Trophoblast cell (in vitro differentiated cells and primary cell): ENCODE data around the gene SCN1B.
"Not testable (repeated sequence)": the region's sequence is repeated elsewhere in the genome, so short reads cannot be mapped to it uniquely, and the experiment has no call there.

Experiments
- DNase-seq, 2 donors: peaks; one replicate each; pipeline ENCODE4 v3.0.0-alpha.2; 2016
- H2AFZ ChIP-seq: 2 replicates; pipeline ENCODE4 v1.6.1; 2013; ENCODE audit warnings: low read length, moderate library complexity, mild to moderate bottlenecking; ENCODE audit not compliant: insufficient read depth, poor library complexity
- H2AK5ac ChIP-seq: 2 replicates; pipeline ENCODE4 v1.6.1; 2013; ENCODE audit warnings: mild to moderate bottlenecking, low read length
- H2BK120ac ChIP-seq: 2 replicates; pipeline ENCODE4 v1.6.1; 2013; ENCODE audit warnings: low read length, mild to moderate bottlenecking, moderate library complexity; ENCODE audit not compliant: insufficient read depth, poor library complexity
- H2BK12ac ChIP-seq: 2 replicates; pipeline ENCODE4 v1.6.1; 2013; ENCODE audit warnings: mild to moderate bottlenecking, low read length, moderate library complexity
- H2BK5ac ChIP-seq: 2 replicates; pipeline ENCODE4 v1.6.1; 2013; ENCODE audit warnings: low read length, low read depth, moderate library complexity, mild to moderate bottlenecking; ENCODE audit not compliant: poor library complexity
- H3K14ac ChIP-seq: 2 replicates; pipeline ENCODE4 v1.6.1; 2013; ENCODE audit warnings: mild to moderate bottlenecking, low read length
- H3K18ac ChIP-seq: 2 replicates; pipeline ENCODE4 v1.6.1; 2013; ENCODE audit warnings: mild to moderate bottlenecking, low read length
- H3K23ac ChIP-seq: 2 replicates; pipeline ENCODE4 v1.6.1; 2013; ENCODE audit warnings: low read length
- H3K27ac ChIP-seq: 2 replicates; pipeline ENCODE4 v1.5.1; 2013; ENCODE audit warnings: low read depth, mild to moderate bottlenecking, inconsistent platforms, low read length, moderate library complexity
- H3K27me3 ChIP-seq: 2 replicates; pipeline ENCODE4 v1.6.1; 2013; ENCODE audit warnings: inconsistent platforms, mild to moderate bottlenecking, low read length, moderate library complexity; ENCODE audit not compliant: insufficient read depth
- H3K36me3 ChIP-seq, 2 experiments: 1 replicate in 1 of 2; 2 replicates in 1 of 2; pipeline ENCODE4 v1.6.1; 2013; ENCODE audit warnings: low read length in 2 of 2, mild to moderate bottlenecking in 2 of 2, moderate library complexity in 1 of 2; ENCODE audit not compliant: insufficient read depth in 2 of 2, control insufficient read depth in 1 of 2
- H3K4ac ChIP-seq: 2 replicates; pipeline ENCODE4 v1.6.1; 2013; ENCODE audit warnings: low read depth, mild to moderate bottlenecking, low read length, moderate library complexity
- H3K4me1 ChIP-seq, 2 experiments: 1 replicate in 1 of 2; 2 replicates in 1 of 2; pipeline ENCODE4 v1.6.1; 2013; ENCODE audit warnings: low read length in 2 of 2, mild to moderate bottlenecking in 2 of 2, moderate library complexity in 1 of 2; ENCODE audit not compliant: insufficient read depth in 2 of 2, control insufficient read depth in 1 of 2
- H3K4me2 ChIP-seq: 2 replicates; pipeline ENCODE4 v1.6.1; 2013; ENCODE audit warnings: inconsistent platforms, mild to moderate bottlenecking, low read length, moderate library complexity
- H3K4me3 ChIP-seq: 2 replicates; pipeline ENCODE4 v1.5.1; 2013; ENCODE audit warnings: mild to moderate bottlenecking, low read depth, low read length, inconsistent platforms
- H3K79me1 ChIP-seq: one replicate; pipeline ENCODE4 v1.6.1; 2013; ENCODE audit warnings: low read length
- H3K79me2 ChIP-seq: 2 replicates; pipeline ENCODE4 v1.6.1; 2013; ENCODE audit warnings: low read length, mild to moderate bottlenecking; ENCODE audit not compliant: control insufficient read depth, insufficient read depth, poor library complexity
- H3K9ac ChIP-seq: 2 replicates; pipeline ENCODE4 v1.6.1; 2013; ENCODE audit warnings: mild to moderate bottlenecking, low read length
- H3K9me3 ChIP-seq: 2 replicates; pipeline ENCODE4 v1.6.1; 2013; ENCODE audit warnings: low read depth, mild to moderate bottlenecking, control low read depth, inconsistent platforms, low read length; ENCODE audit not compliant: insufficient read depth
- H4K12ac ChIP-seq: 2 replicates; pipeline ENCODE4 v1.6.1; 2013; ENCODE audit warnings: low read depth, mild to moderate bottlenecking, low read length, moderate library complexity
- H4K8ac ChIP-seq: 2 replicates; pipeline ENCODE4 v1.6.1; 2013; ENCODE audit warnings: low read depth, mild to moderate bottlenecking, low read length, moderate library complexity
- H4K91ac ChIP-seq: one replicate; pipeline ENCODE4 v1.6.1; 2013; ENCODE audit warnings: low read depth, mild to moderate bottlenecking, low read length, moderate library complexity
- WGBS: extraction: QIAGEN DNeasy Blood & Tissue Kit; methylation state at CpG from one replicate; pipeline ENCODE4 v1.1.7; 2013; ENCODE audit warnings: missing lambda C conversion rate; ENCODE audit not compliant: insufficient read length, insufficient coverage; ENCODE audit errors: extremely low coverage; 5-methylcytosine and 5-hydroxymethylcytosine counted together

Gene SCN1B

DNA sequence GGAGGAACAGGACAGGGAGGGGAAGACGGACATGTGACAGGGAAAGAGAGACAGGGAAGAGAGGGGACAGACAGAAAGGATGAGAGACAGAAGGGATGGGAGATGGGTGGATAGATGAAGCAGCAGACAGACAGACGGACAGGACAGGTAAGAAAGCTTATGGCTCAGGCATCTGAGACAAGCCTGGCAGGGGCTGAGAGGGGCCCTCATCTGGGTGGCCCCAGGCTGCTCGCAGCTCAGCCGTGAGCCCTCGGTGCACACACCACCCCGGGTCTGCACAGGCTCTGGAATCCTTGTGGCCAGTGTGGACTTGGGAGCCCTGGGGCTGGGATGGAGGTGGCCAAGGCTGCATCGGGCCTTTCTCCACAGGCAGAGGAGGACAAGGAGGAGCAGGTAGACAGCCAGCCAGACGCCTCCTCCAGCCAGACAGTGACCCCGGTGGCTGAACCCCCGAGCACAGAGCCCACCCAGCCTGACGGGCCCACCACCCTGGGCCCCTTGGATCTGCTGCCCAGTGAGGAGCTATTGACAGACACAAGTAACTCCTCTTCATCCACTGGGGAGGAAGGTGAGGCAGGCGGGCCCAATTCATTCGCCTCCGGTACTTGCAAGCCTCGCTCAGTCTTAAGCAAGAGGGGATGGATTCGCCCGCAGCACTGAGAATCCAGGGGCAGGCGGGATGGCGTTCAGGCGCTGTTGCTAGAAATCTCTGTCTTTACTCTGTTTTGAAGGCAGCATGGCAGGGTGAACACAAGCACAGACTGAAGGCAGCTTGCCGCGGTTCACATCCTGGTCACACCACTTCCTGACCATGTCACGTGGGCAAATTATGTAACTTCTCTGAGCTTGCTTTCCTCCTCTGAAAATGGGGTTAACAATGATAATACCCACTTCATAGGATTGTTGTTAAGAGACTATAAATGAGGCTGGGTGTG is 16.2 kb upstream of the SCN1B start:
- Histone ChIP-seq H4K12ac (peak overlapping the region; percentile 7), H3K79me2 (no peaks in the 10 kb centered on the region), H2BK5ac (no peak overlapping the region), H4K91ac (no peak overlapping the region), H3K36me3 (peaks cover 72 to 76% of the 10 kb centered on the region in 2 experiments), H3K27ac (no peak overlapping the region), H3K79me1 (no peaks in the 10 kb centered on the region), H3K14ac (no peak overlapping the region), H4K8ac (no peak overlapping the region), H2AFZ (no peak overlapping the region), H3K4ac (no peak overlapping the region), H3K23ac (no peak overlapping the region), H3K9me3 (peaks cover 2% of the 10 kb centered on the region), H3K18ac (no peak overlapping the region), H3K4me1 (no peaks in the 10 kb centered on the region), H2BK12ac (no peak overlapping the region), H2AK5ac (no peak overlapping the region), H3K9ac (no peak overlapping the region), H3K4me2 (no peak overlapping the region), H3K27me3 (no peaks in the 10 kb centered on the region), H3K4me3 (no peak overlapping the region), H2BK120ac (no peak overlapping the region)
- no peak for DNase-seq
- no CpG with 5 or more reads among the region's 23 CpGs for WGBS

DNA sequence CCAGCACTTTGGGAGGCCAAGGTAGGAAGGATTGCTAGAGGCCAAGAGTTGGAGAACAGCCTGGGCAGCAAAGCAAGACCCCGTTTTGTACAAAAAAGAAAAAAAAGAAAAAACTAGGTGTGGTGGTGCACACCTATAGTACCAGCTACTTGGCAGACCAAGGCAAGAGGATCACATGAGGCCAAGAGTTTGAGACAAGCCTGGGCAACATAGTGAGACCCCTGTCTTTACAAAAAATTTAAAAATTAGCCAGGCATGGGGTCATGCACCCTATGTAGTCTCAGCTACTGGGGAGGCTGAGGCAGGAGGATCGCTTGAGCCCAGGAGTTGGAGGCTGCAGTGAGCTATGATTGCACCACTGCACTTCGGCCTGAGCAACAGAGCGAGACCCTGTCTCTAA is 15.5 kb upstream of the SCN1B start:
- peaks cover 72 to 76% of the 10 kb centered on the region in 2 experiments for H3K36me3 ChIP-seq
- H4K8ac ChIP-seq, DNase-seq, H3K9me3 ChIP-seq, H3K79me1 ChIP-seq, H2BK5ac ChIP-seq, H3K4me2 ChIP-seq, H3K23ac ChIP-seq, H3K79me2 ChIP-seq, H3K27me3 ChIP-seq, H2BK12ac ChIP-seq, H3K4me3 ChIP-seq, H3K18ac ChIP-seq, H3K4me1 ChIP-seq, H3K27ac ChIP-seq, H3K4ac ChIP-seq, H4K12ac ChIP-seq, H4K91ac ChIP-seq, H2AFZ ChIP-seq, H2BK120ac ChIP-seq, H3K14ac ChIP-seq, H2AK5ac ChIP-seq, H3K9ac ChIP-seq: not testable (repeated sequence)
- no CpG with 5 or more reads among the region's 4 CpGs for WGBS

- Histone ChIP-seq H3K4me3 (no peak overlapping the region), H3K23ac (no peak overlapping the region), H3K27me3 (no peaks in the 10 kb centered on the region), H3K14ac (no peak overlapping the region), H3K18ac (no peak overlapping the region), H3K9ac (no peak overlapping the region), H3K79me1 (no peaks in the 10 kb centered on the region), H2AFZ (no peak overlapping the region), H3K4ac (no peak overlapping the region), H4K8ac (no peak overlapping the region), H3K79me2 (no peaks in the 10 kb centered on the region), H3K4me1 (no peaks in the 10 kb centered on the region), H3K27ac (no peak overlapping the region), H2BK5ac (no peak overlapping the region), H3K36me3 (peaks cover 69 to 74% of the 10 kb centered on the region in 2 experiments), H3K9me3 (peaks cover 2% of the 10 kb centered on the region), H4K91ac (no peak overlapping the region), H3K4me2 (no peak overlapping the region), H4K12ac (no peak overlapping the region), H2BK120ac (no peak overlapping the region), H2AK5ac (no peak overlapping the region), H2BK12ac (no peak overlapping the region)
- DNase-seq, result no peak
- no CpG with 5 or more reads among the region's 16 CpGs for WGBS
These were observed 14.9 kb upstream of the SCN1B start for GRCh38 chr19:35015270-35015953.

DNA sequence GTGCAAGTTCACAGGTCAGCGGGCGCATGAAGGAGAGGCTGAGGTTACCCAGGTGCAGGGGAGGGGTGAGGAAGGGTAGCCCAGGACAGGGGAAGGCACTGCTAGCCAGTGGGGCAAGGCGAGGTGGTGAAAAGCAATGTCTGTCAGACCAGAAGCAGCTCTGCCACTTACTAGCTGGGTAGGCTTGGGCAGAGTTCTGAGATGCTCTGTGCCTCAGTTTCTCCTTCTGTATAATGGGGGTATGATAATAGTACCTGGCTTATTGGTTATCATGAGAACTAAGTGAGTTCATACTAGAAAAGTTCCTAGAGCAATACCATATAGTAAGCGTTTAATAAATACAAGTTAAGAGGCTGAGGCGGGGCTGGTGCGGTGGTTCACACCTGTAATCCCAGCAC is 14.3 kb upstream of the SCN1B start:
- no peaks in the 10 kb centered on the region for H3K79me2 ChIP-seq

More for the DNA sequence above, 14.3 kb upstream of the SCN1B start:
- Histone ChIP-seq H3K14ac (no peak overlapping the region), H2BK120ac (no peak overlapping the region), H2AFZ (no peak overlapping the region), H4K12ac (no peak overlapping the region), H3K9me3 (peaks cover 2% of the 10 kb centered on the region), H3K79me1 (no peaks in the 10 kb centered on the region), H3K9ac (no peak overlapping the region), H3K4me2 (no peak overlapping the region), H2BK5ac (no peak overlapping the region), H3K23ac (no peak overlapping the region), H3K4ac (no peak overlapping the region), H2AK5ac (no peak overlapping the region), H4K8ac (no peak overlapping the region), H3K27me3 (no peaks in the 10 kb centered on the region), H3K4me1 (no peaks in the 10 kb centered on the region), H2BK12ac (no peak overlapping the region), H3K4me3 (no peak overlapping the region), H3K27ac (no peak overlapping the region), H4K91ac (no peak overlapping the region), H3K36me3 (peaks cover 70 to 76% of the 10 kb centered on the region in 2 experiments), H3K18ac (no peak overlapping the region)
- no peak for DNase-seq
- WGBS, result no CpG with 5 or more reads among the region's 6 CpGs
